K562 (cell line): Measurements from ENCODE around the gene ALG9.

Experiments used
- GABPB2 ChIP-seq: fragments of 250-450 bp; sonication (Bioruptor Pico); conservative IDR thresholded peaks from 2 replicates; pipeline ENCODE4 v1.5.1; 2021; ENCODE audit warnings: mild to moderate bottlenecking
- KDM4B ChIP-seq, 2 experiments: fragments of 450-650 bp in 1 of 2; sonication (generic) in 1 of 2; IDR thresholded peaks; 2 replicates each; pipeline ENCODE4 v1.6.1; 2016 to 2017; ENCODE audit warnings: borderline replicate concordance in 2 of 2, antibody characterized with exemption in 1 of 2, low read depth in 1 of 2, mild to moderate bottlenecking in 1 of 2
- POLR2A ChIP-seq: fragments of 450-650 bp; conservative IDR thresholded peaks from 2 replicates; pipeline ENCODE4 v1.6.1; 2016
- SREBF2 ChIP-seq: sonication (generic); formaldehyde crosslinking; IDR thresholded peaks from 2 replicates; pipeline ENCODE4 v1.4.0; 2020; ENCODE audit warnings: mild to moderate bottlenecking, missing genetic modification reagents
- ZSCAN29 ChIP-seq: fragments of 450-650 bp; IDR thresholded peaks from 2 replicates; pipeline ENCODE4 v1.6.1; 2017
- TF ChIP-seq, protein P1 (sequence below): sonication (generic); formaldehyde crosslinking; IDR thresholded peaks from 2 replicates; pipeline ENCODE4 v1.8.0; 2022; ENCODE audit warnings: mild to moderate bottlenecking, missing genetic modification reagents
- TF ChIP-seq, protein P2 (sequence below): sonication (generic); formaldehyde crosslinking; IDR thresholded peaks from 2 replicates; pipeline ENCODE4 v1.9.0; 2022; ENCODE audit warnings: mild to moderate bottlenecking, missing genetic modification reagents
- TF ChIP-seq, protein P3 (sequence below), 3 experiments: fragments of 200-800 bp in 1 of 3; fragments of 250-450 bp in 1 of 3; fragments of 450-650 bp in 1 of 3; sonication (Bioruptor Pico) in 1 of 3; sonication (Bioruptor generic) in 1 of 3; formaldehyde crosslinking in 1 of 3; IDR thresholded peaks; 2 replicates each; pipeline versions ENCODE4 v1.6.1 to v1.8.0; 2016 to 2022; ENCODE audit warnings: mild to moderate bottlenecking in 2 of 3, missing genetic modification characterization in 2 of 3, missing compliant biosample characterization in 1 of 3, moderate library complexity in 1 of 3
- TF ChIP-seq, protein P4 (sequence below): sonication (generic); formaldehyde crosslinking; IDR thresholded peaks from 2 replicates; pipeline ENCODE4 v1.5.0; 2020; ENCODE audit warnings: missing genetic modification reagents
- TF ChIP-seq, protein P5 (sequence below): sonication (generic); formaldehyde crosslinking; IDR thresholded peaks from 2 replicates; pipeline ENCODE4 v1.8.0; 2023; ENCODE audit warnings: mild to moderate bottlenecking, missing genetic modification reagents
- TF ChIP-seq, protein P6 (sequence below), 2 experiments: fragments of 450-650 bp in 1 of 2; IDR thresholded peaks; 2 replicates each; pipeline ENCODE4 v1.6.1; 2011 to 2017; ENCODE audit warnings: low read depth in 2 of 2, antibody characterized with exemption in 1 of 2, borderline replicate concordance in 1 of 2, low read length in 1 of 2, mild to moderate bottlenecking in 1 of 2, mixed read lengths in 1 of 2; ENCODE audit not compliant: control insufficient read depth in 1 of 2

DNA sequence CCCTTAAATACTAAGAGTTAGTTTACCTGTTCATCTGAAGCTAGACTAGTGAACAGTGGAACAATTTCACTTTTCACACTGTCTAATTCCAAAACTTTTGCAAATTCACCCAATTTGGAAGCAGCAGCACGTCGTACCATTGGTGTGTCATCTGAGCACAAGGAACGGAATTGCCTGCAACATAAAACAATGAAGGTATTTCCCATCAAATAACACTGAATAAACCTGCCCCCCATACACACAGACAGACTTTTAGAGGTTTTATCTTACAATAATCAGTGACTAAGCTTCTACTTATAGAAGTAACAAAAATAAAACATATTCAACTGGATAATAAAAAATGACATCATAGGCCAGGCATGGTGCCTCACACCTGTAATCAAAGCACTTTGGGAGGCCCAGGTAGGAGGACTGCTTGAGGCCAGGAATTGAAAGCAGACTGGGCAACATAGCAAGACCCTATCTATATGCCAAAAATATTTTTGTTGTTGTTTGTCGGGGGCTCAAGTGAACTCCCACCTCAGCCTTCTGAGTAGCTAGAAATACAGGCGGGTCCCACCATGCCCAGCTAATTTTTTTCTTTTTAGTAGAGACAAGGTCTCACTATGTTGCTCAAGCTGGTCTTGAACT, 111.5 kb downstream of the ALG9 start:
- TF ChIP-seq, protein P1, sequence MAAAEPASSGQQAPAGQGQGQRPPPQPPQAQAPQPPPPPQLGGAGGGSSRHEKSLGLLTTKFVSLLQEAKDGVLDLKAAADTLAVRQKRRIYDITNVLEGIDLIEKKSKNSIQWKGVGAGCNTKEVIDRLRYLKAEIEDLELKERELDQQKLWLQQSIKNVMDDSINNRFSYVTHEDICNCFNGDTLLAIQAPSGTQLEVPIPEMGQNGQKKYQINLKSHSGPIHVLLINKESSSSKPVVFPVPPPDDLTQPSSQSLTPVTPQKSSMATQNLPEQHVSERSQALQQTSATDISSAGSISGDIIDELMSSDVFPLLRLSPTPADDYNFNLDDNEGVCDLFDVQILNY (CRISPR knock-in tag), result no peak
- TF ChIP-seq, protein P2, sequence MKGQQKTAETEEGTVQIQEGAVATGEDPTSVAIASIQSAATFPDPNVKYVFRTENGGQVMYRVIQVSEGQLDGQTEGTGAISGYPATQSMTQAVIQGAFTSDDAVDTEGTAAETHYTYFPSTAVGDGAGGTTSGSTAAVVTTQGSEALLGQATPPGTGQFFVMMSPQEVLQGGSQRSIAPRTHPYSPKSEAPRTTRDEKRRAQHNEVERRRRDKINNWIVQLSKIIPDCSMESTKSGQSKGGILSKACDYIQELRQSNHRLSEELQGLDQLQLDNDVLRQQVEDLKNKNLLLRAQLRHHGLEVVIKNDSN, result no peak
- no peak for TF ChIP-seq KDM4B (IDR thresholded peaks at IDR 0.05; ENCODE audit: borderline replicate concordance in 2 of 2, low read depth in 1 of 2)
- TF ChIP-seq GABPB2 (CRISPR knock-in tag), result no peak
- TF ChIP-seq, protein P3, sequence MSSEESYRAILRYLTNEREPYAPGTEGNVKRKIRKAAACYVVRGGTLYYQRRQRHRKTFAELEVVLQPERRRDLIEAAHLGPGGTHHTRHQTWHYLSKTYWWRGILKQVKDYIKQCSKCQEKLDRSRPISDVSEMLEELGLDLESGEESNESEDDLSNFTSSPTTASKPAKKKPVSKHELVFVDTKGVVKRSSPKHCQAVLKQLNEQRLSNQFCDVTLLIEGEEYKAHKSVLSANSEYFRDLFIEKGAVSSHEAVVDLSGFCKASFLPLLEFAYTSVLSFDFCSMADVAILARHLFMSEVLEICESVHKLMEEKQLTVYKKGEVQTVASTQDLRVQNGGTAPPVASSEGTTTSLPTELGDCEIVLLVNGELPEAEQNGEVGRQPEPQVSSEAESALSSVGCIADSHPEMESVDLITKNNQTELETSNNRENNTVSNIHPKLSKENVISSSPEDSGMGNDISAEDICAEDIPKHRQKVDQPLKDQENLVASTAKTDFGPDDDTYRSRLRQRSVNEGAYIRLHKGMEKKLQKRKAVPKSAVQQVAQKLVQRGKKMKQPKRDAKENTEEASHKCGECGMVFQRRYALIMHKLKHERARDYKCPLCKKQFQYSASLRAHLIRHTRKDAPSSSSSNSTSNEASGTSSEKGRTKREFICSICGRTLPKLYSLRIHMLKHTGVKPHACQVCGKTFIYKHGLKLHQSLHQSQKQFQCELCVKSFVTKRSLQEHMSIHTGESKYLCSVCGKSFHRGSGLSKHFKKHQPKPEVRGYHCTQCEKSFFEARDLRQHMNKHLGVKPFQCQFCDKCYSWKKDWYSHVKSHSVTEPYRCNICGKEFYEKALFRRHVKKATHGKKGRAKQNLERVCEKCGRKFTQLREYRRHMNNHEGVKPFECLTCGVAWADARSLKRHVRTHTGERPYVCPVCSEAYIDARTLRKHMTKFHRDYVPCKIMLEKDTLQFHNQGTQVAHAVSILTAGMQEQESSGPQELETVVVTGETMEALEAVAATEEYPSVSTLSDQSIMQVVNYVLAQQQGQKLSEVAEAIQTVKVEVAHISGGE (CRISPR knock-in tag; IDR thresholded peaks at IDR 0.05), result no peak
- no peak for TF ChIP-seq SREBF2 (CRISPR knock-in tag)
- TF ChIP-seq ZSCAN29, result no peak
- TF ChIP-seq, protein P4, sequence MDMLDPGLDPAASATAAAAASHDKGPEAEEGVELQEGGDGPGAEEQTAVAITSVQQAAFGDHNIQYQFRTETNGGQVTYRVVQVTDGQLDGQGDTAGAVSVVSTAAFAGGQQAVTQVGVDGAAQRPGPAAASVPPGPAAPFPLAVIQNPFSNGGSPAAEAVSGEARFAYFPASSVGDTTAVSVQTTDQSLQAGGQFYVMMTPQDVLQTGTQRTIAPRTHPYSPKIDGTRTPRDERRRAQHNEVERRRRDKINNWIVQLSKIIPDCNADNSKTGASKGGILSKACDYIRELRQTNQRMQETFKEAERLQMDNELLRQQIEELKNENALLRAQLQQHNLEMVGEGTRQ, result no peak
- TF ChIP-seq POLR2A, result no peak
- TF ChIP-seq, protein P5, sequence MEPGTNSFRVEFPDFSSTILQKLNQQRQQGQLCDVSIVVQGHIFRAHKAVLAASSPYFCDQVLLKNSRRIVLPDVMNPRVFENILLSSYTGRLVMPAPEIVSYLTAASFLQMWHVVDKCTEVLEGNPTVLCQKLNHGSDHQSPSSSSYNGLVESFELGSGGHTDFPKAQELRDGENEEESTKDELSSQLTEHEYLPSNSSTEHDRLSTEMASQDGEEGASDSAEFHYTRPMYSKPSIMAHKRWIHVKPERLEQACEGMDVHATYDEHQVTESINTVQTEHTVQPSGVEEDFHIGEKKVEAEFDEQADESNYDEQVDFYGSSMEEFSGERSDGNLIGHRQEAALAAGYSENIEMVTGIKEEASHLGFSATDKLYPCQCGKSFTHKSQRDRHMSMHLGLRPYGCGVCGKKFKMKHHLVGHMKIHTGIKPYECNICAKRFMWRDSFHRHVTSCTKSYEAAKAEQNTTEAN (CRISPR knock-in tag), result no peak
- TF ChIP-seq, protein P6, sequence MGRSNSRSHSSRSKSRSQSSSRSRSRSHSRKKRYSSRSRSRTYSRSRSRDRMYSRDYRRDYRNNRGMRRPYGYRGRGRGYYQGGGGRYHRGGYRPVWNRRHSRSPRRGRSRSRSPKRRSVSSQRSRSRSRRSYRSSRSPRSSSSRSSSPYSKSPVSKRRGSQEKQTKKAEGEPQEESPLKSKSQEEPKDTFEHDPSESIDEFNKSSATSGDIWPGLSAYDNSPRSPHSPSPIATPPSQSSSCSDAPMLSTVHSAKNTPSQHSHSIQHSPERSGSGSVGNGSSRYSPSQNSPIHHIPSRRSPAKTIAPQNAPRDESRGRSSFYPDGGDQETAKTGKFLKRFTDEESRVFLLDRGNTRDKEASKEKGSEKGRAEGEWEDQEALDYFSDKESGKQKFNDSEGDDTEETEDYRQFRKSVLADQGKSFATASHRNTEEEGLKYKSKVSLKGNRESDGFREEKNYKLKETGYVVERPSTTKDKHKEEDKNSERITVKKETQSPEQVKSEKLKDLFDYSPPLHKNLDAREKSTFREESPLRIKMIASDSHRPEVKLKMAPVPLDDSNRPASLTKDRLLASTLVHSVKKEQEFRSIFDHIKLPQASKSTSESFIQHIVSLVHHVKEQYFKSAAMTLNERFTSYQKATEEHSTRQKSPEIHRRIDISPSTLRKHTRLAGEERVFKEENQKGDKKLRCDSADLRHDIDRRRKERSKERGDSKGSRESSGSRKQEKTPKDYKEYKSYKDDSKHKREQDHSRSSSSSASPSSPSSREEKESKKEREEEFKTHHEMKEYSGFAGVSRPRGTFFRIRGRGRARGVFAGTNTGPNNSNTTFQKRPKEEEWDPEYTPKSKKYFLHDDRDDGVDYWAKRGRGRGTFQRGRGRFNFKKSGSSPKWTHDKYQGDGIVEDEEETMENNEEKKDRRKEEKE (IDR thresholded peaks at IDR 0.05; ENCODE audit: borderline replicate concordance in 1 of 2, control insufficient read depth in 1 of 2, low read depth in 2 of 2, low read length in 1 of 2), result no peak
